ENCODE data around the gene MARS1.

Gene MARS1

GRCh38 chr12:57481671-57482070 is 6.2 kb upstream of the MARS1 start:
- H3K27me3 ChIP-seq (ENCODE audit: insufficient read depth, poor library complexity, severe bottlenecking), result no peaks in the 10 kb centered on the region
- TF ChIP-seq SPI1 (IDR thresholded peaks at IDR 0.05; ENCODE audit: borderline replicate concordance, low read depth) (no peak), POLR2AphosphoS5 (IDR thresholded peaks at IDR 0.05; ENCODE audit: low read depth) (no peak), CTCF (IDR thresholded peaks at IDR 0.05; ENCODE audit: insufficient read depth, low read length) (no peak)
- no peak overlapping the region for H3K4me3 ChIP-seq (replicated peaks; ENCODE audit: insufficient read depth, low read length)
- DNase-seq (ENCODE audit: low read depth in 1 of 2, low spot score in 1 of 2), result no peak
- H3K27ac ChIP-seq (replicated peaks), result no peak overlapping the region

GRCh38 chr12:57483466-57483865 is 4.4 kb upstream of the MARS1 start:
- no peak for DNase-seq (ENCODE audit: low read depth in 1 of 2, low spot score in 1 of 2)
- TF ChIP-seq GABPA (IDR thresholded peaks at IDR 0.05; ENCODE audit: low read depth) (no peak), CTCF (IDR thresholded peaks at IDR 0.05; ENCODE audit: insufficient read depth, low read length) (no peak), POLR2AphosphoS5 (IDR thresholded peaks at IDR 0.05; ENCODE audit: low read depth) (no peak), SPI1 (IDR thresholded peaks at IDR 0.05; ENCODE audit: borderline replicate concordance, low read depth) (no peak)
- TF ChIP-seq, protein P1, sequence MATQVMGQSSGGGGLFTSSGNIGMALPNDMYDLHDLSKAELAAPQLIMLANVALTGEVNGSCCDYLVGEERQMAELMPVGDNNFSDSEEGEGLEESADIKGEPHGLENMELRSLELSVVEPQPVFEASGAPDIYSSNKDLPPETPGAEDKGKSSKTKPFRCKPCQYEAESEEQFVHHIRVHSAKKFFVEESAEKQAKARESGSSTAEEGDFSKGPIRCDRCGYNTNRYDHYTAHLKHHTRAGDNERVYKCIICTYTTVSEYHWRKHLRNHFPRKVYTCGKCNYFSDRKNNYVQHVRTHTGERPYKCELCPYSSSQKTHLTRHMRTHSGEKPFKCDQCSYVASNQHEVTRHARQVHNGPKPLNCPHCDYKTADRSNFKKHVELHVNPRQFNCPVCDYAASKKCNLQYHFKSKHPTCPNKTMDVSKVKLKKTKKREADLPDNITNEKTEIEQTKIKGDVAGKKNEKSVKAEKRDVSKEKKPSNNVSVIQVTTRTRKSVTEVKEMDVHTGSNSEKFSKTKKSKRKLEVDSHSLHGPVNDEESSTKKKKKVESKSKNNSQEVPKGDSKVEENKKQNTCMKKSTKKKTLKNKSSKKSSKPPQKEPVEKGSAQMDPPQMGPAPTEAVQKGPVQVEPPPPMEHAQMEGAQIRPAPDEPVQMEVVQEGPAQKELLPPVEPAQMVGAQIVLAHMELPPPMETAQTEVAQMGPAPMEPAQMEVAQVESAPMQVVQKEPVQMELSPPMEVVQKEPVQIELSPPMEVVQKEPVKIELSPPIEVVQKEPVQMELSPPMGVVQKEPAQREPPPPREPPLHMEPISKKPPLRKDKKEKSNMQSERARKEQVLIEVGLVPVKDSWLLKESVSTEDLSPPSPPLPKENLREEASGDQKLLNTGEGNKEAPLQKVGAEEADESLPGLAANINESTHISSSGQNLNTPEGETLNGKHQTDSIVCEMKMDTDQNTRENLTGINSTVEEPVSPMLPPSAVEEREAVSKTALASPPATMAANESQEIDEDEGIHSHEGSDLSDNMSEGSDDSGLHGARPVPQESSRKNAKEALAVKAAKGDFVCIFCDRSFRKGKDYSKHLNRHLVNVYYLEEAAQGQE (IDR thresholded peaks at IDR 0.05; ENCODE audit: insufficient replicate concordance, low read depth), result no peak
- Histone ChIP-seq H3K27me3 (ENCODE audit: insufficient read depth, poor library complexity, severe bottlenecking) (no peaks in the 10 kb centered on the region), H3K27ac (replicated peaks) (no peak overlapping the region), H3K4me3 (replicated peaks; ENCODE audit: insufficient read depth, low read length) (no peak overlapping the region)

DNA sequence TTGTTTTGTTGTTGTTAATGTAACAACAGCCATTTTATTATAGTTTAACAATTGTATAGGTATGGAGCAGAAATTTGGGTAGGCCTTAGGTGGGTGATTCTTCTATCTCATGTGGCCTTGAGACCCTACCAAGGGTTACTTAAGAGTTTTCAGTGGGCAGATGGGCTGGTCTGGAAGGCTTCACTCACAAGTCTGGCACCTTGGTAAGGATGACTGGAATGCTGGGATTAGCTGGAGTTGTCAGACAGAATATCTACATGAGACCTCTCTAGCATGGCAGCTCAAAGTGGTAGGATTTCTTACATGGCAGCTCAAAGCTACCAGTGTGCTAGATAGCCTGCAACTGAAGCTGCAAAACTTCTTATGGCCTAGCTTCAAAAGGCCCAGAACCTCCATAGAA is 2.2 kb upstream of the MARS1 start:
- H3K4me3 ChIP-seq (replicated peaks; ENCODE audit: insufficient read depth, low read length), result no peak overlapping the region
- H3K27me3 ChIP-seq (ENCODE audit: insufficient read depth, poor library complexity, severe bottlenecking), result no peaks in the 10 kb centered on the region
- H3K27ac ChIP-seq (replicated peaks), result no peak overlapping the region
- TF ChIP-seq GABPA (IDR thresholded peaks at IDR 0.05; ENCODE audit: low read depth) (no peak), CTCF (IDR thresholded peaks at IDR 0.05; ENCODE audit: insufficient read depth, low read length) (no peak)
- no peak for DNase-seq (ENCODE audit: low read depth in 1 of 2, low spot score in 1 of 2)

GRCh38 chr12:57487055-57487596 is 742 bp upstream of the MARS1 start:
- Histone ChIP-seq H3K4me3 (replicated peaks; ENCODE audit: insufficient read depth, low read length) (0 out of 2 replicates have a peak overlapping the region, but pooled peaks have one; percentile 4), H3K27ac (replicated peaks) (peak overlapping the region; percentile 21; the same call in 1 of the 2 replicates), H3K27me3 (ENCODE audit: insufficient read depth, poor library complexity, severe bottlenecking) (no peaks in the 10 kb centered on the region)
- DNase-seq (ENCODE audit: low read depth in 1 of 2, low spot score in 1 of 2), result no peak
- TF ChIP-seq, protein P1 (IDR thresholded peaks at IDR 0.05; ENCODE audit: insufficient replicate concordance, low read depth), result no peak
- TF ChIP-seq GABPA (IDR thresholded peaks at IDR 0.05; ENCODE audit: low read depth) (no peak), SPI1 (IDR thresholded peaks at IDR 0.05; ENCODE audit: borderline replicate concordance, low read depth) (no peak), POLR2AphosphoS5 (IDR thresholded peaks at IDR 0.05; ENCODE audit: low read depth) (no peak), CTCF (IDR thresholded peaks at IDR 0.05; ENCODE audit: insufficient read depth, low read length) (no peak)

All from HL-60 (cell line).